H9 (cell line): ENCODE data around the gene DNAJC15. TPM values are rescaled to one million over a fixed set of nuclear protein-coding genes. Genes with fewer than 3 reads are reported as not detected.
A peak's percentile ranks its signal among the peaks of the same experiment; 100 is the strongest.

ENCODE experiments used
- DNase-seq: peaks from one replicate; pipeline ENCODE4 v3.0.0-alpha.2; 2017
- H2AFZ ChIP-seq: one replicate; pipeline ENCODE4 v1.6.1; 2013; ENCODE audit warnings: mild to moderate bottlenecking, low read length, control low read depth, moderate library complexity
- H2AK5ac ChIP-seq: 2 replicates; pipeline ENCODE4 v1.6.1; 2013; ENCODE audit warnings: low read length, control low read depth, mixed read lengths; ENCODE audit not compliant: insufficient read length
- H2BK120ac ChIP-seq: one replicate; pipeline ENCODE4 v1.6.1; 2013; ENCODE audit warnings: low read depth, mild to moderate bottlenecking, low read length, control low read depth, inconsistent platforms; ENCODE audit not compliant: poor library complexity, severe bottlenecking
- H2BK12ac ChIP-seq: 2 replicates; pipeline ENCODE4 v1.6.1; 2013; ENCODE audit warnings: low read length, control low read depth, mixed read lengths, low read depth; ENCODE audit not compliant: insufficient read length
- H2BK15ac ChIP-seq: 2 replicates; pipeline ENCODE4 v1.6.1; 2013; ENCODE audit warnings: low read depth, low read length, control low read depth
- H2BK20ac ChIP-seq: one replicate; pipeline ENCODE4 v1.6.1; 2013; ENCODE audit warnings: low read depth, mild to moderate bottlenecking, low read length, control low read depth, inconsistent platforms; ENCODE audit not compliant: poor library complexity, severe bottlenecking
- H2BK5ac ChIP-seq: 2 replicates; pipeline ENCODE4 v1.6.1; 2013; ENCODE audit warnings: low read length, control low read depth, mixed read lengths; ENCODE audit not compliant: insufficient read length
- H3K14ac ChIP-seq: 2 replicates; pipeline ENCODE4 v1.6.1; 2013; ENCODE audit warnings: low read length, control low read depth; ENCODE audit not compliant: insufficient read depth
- H3K18ac ChIP-seq: 2 replicates; pipeline ENCODE4 v1.6.1; 2013; ENCODE audit warnings: low read depth, mild to moderate bottlenecking, mixed read lengths, low read length, control low read depth; ENCODE audit not compliant: insufficient read length
- H3K23ac ChIP-seq: 2 replicates; pipeline ENCODE4 v1.6.1; 2013; ENCODE audit warnings: low read length, control low read depth, mixed read lengths, low read depth; ENCODE audit not compliant: insufficient read length
- H3K23me2 ChIP-seq: 2 replicates; pipeline ENCODE4 v1.6.1; 2013; ENCODE audit warnings: low read depth, mild to moderate bottlenecking, mixed read lengths, low read length, control low read depth; ENCODE audit not compliant: insufficient read length, poor library complexity, severe bottlenecking
- H3K27ac ChIP-seq: 2 replicates; pipeline ENCODE4 v1.5.1; 2013; ENCODE audit warnings: low read length, control low read depth, mixed read lengths, low read depth; ENCODE audit not compliant: insufficient read length
- H3K27me3 ChIP-seq: 2 replicates; pipeline ENCODE4 v1.6.1; 2013; ENCODE audit warnings: low read length, control low read depth, inconsistent platforms; ENCODE audit not compliant: insufficient read depth
- H3K4ac ChIP-seq: 2 replicates; pipeline ENCODE4 v1.6.1; 2013; ENCODE audit warnings: low read depth, mild to moderate bottlenecking, control low read depth, inconsistent platforms, low read length, moderate library complexity
- H3K4me1 ChIP-seq: 2 replicates; pipeline ENCODE4 v1.6.1; 2013; ENCODE audit warnings: low read length, control low read depth, inconsistent platforms; ENCODE audit not compliant: insufficient read depth
- H3K4me2 ChIP-seq: 2 replicates; pipeline ENCODE4 v1.6.1; 2013; ENCODE audit warnings: low read length, control low read depth, mixed read lengths; ENCODE audit not compliant: insufficient read length, insufficient read depth
- H3K56ac ChIP-seq: 2 replicates; pipeline ENCODE4 v1.6.1; 2013; ENCODE audit warnings: low read depth, mild to moderate bottlenecking, mixed read lengths, low read length, control low read depth; ENCODE audit not compliant: insufficient read length
- H3K79me1 ChIP-seq: 2 replicates; pipeline ENCODE4 v1.6.1; 2013; ENCODE audit warnings: low read depth, mild to moderate bottlenecking, moderate library complexity, low read length, control low read depth, inconsistent platforms; ENCODE audit not compliant: insufficient read depth, poor library complexity, severe bottlenecking
- H3K79me2 ChIP-seq: 2 replicates; pipeline ENCODE4 v1.6.1; 2013; ENCODE audit warnings: low read length, control low read depth, inconsistent platforms; ENCODE audit not compliant: insufficient read depth
- H3K9ac ChIP-seq: 2 replicates; pipeline ENCODE4 v1.6.1; 2013; ENCODE audit warnings: low read length, control low read depth, mixed read lengths; ENCODE audit not compliant: insufficient read length; ENCODE audit errors: extremely low read depth
- H3K9me3 ChIP-seq: one replicate; pipeline ENCODE4 v1.6.1; 2013; ENCODE audit warnings: low read depth, low read length, inconsistent platforms; ENCODE audit not compliant: control insufficient read depth
- H3T11ph ChIP-seq: one replicate; pipeline ENCODE4 v1.6.1; 2013; ENCODE audit warnings: mild to moderate bottlenecking, low read length, control low read depth, inconsistent platforms
- H4K20me1 ChIP-seq: one replicate; pipeline ENCODE4 v1.6.1; 2013; ENCODE audit not compliant: control insufficient read depth, insufficient read length, insufficient read depth
- H4K5ac ChIP-seq: 2 replicates; pipeline ENCODE4 v1.6.1; 2013; ENCODE audit warnings: low read depth, mild to moderate bottlenecking, mixed read lengths, low read length, control low read depth; ENCODE audit not compliant: insufficient read length
- H4K8ac ChIP-seq: replicated peaks from 2 replicates; pipeline ENCODE4 v1.6.1; 2013; ENCODE audit warnings: low read length, control low read depth, mixed read lengths, low read depth; ENCODE audit not compliant: insufficient read length
- H4K91ac ChIP-seq: 2 replicates; pipeline ENCODE4 v1.6.1; 2013; ENCODE audit warnings: low read depth, mild to moderate bottlenecking, moderate library complexity, mixed read lengths, low read length, control low read depth; ENCODE audit not compliant: insufficient read length
- H3K27ac Mint-ChIP-seq, 3 experiments: 2 replicates in 2 of 3; 3 replicates in 1 of 3; pipeline ENCODE4 v1.8.0; 2020 to 2021; ENCODE audit warnings: mixed read lengths in 3 of 3, mild to moderate bottlenecking in 1 of 3, moderate library complexity in 1 of 3
- H3K27me3 Mint-ChIP-seq: 2 replicates; pipeline ENCODE4 v1.8.0; 2021; ENCODE audit warnings: low read depth, mild to moderate bottlenecking, moderate library complexity, mixed read lengths
- H3K36me3 Mint-ChIP-seq, 3 experiments: 2 replicates in 2 of 3; 3 replicates in 1 of 3; pipeline ENCODE4 v1.8.0; 2020 to 2021; ENCODE audit warnings: low read depth in 3 of 3, mixed read lengths in 3 of 3; ENCODE audit not compliant: insufficient read depth in 1 of 3
- H3K4me1 Mint-ChIP-seq, 2 experiments: 2 replicates each; pipeline ENCODE4 v1.8.0; 2020; ENCODE audit warnings: mixed read lengths in 2 of 2
- H3K4me3 Mint-ChIP-seq, 2 experiments: 2 replicates in 1 of 2; 3 replicates in 1 of 2; pipeline ENCODE4 v1.8.0; 2020 to 2021; ENCODE audit warnings: mild to moderate bottlenecking in 2 of 2, mixed read lengths in 2 of 2, moderate library complexity in 1 of 2
- H3K9me3 Mint-ChIP-seq, 2 experiments: 2 replicates in 1 of 2; 3 replicates in 1 of 2; pipeline ENCODE4 v1.8.0; 2020; ENCODE audit warnings: mild to moderate bottlenecking in 2 of 2, mixed read lengths in 2 of 2, moderate library complexity in 1 of 2
- CTCF ChIP-seq: fragments of 200-600 bp; sonication (generic); conservative IDR thresholded peaks from 3 replicates; pipeline ENCODE4 v1.8.0; 2021; ENCODE audit warnings: antibody characterized with exemption, mild to moderate bottlenecking
- WGBS: extraction: QIAGEN DNeasy Blood & Tissue Kit; methylation state at CpG from one replicate; pipeline ENCODE4 v1.1.7; 2013; ENCODE audit warnings: missing lambda C conversion rate, low lambda C conversion rate, mixed read lengths; ENCODE audit not compliant: insufficient read length; ENCODE audit errors: extremely low coverage; 5-methylcytosine and 5-hydroxymethylcytosine counted together
- total RNA-seq: library from RNA; stranded (reverse); gene quantifications from 2 replicates; pipeline ENCODE4 v1.2.1, GENCODE V29; 2021

The DNAJC15 gene
- total RNA-seq, 1 experiment from 2014 or later: 13.4 TPM

DNA sequence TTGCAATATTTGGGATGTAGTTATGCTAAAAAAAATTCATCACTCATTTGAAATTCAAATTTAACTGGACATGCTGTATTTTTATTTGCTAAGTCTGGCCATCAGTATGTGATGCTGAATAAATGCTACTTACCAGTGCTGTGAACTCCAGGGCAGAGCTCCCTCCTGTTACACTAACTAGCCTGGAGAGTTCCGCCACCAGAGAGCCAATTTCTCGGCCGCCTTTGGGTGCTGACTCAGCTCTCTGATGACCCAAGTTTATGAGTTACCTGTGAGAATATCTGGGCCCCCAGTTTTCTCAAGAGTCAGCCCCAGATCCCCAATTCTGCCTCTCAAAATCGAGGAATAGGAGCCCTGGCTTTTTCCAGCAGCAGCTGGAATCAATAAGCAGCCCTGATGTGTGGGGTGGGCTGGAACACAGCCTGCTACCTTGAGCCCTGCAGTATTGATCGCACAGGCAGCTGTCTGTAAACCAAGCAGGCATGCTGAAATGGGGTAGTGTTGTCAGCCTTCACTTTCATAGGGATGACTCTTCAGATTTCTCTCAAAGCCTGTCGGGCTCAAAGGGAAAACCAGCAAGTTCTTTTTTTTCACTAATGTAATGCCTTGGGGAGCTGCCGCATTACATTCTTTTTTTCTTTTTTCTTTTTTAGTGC lies 113.7 kb downstream of the DNAJC15 start:
- peaks cover 12% of the 10 kb centered on the region for H3K4me1 ChIP-seq
- TF ChIP-seq CTCF: no peak
- Mint-ChIP-seq H3K9me3 (no peaks in the 10 kb centered on the region), H3K27ac (peak overlapping the region in 1 of 3 experiments; percentile 30; a peak in 1 of 7 replicates), H3K36me3 (no peaks in the 10 kb centered on the region), H3K27me3 (no peaks in the 10 kb centered on the region; the same call in 1 of the 2 replicates), H3K4me3 (no peak overlapping the region), H3K4me1 (peaks cover 62 to 70% of the 10 kb centered on the region in 2 experiments)
- H4K5ac ChIP-seq: no peak overlapping the region
- H2BK120ac ChIP-seq: no peak overlapping the region
- H4K91ac ChIP-seq: no peak overlapping the region
- no peak overlapping the region for H3K4ac ChIP-seq
- no peak overlapping the region for H3K56ac ChIP-seq
- H3K27me3 ChIP-seq: no peaks in the 10 kb centered on the region
- H3K18ac ChIP-seq: no peak overlapping the region
- H2AK5ac ChIP-seq: no peak overlapping the region
- no peaks in the 10 kb centered on the region for H3K79me2 ChIP-seq
- no peak overlapping the region for H3K4me2 ChIP-seq
- no peak overlapping the region for H3K27ac ChIP-seq
- H3K79me1 ChIP-seq: no peaks in the 10 kb centered on the region
- no peak overlapping the region for H2BK5ac ChIP-seq
- no peak overlapping the region for H3T11ph ChIP-seq
- no CpG with 5 or more reads among the region's 7 CpGs for WGBS
- H2BK12ac ChIP-seq: no peak overlapping the region
- H3K23ac ChIP-seq: no peak overlapping the region
- no peak for DNase-seq
- no peak overlapping the region for H3K9ac ChIP-seq
- H2BK15ac ChIP-seq: no peak overlapping the region
- no peak overlapping the region for H4K8ac ChIP-seq
- H4K20me1 ChIP-seq: no peaks in the 10 kb centered on the region
- no peak overlapping the region for H2BK20ac ChIP-seq
- H2AFZ ChIP-seq: peak overlapping the region; percentile 71
- no peaks in the 10 kb centered on the region for H3K23me2 ChIP-seq
- H3K14ac ChIP-seq: no peak overlapping the region
- no peaks in the 10 kb centered on the region for H3K9me3 ChIP-seq
